ENCODE results near the gene CDR2L. TPM values are rescaled to one million over a fixed set of nuclear protein-coding genes. Genes with fewer than 3 reads are reported as not detected.

The CDR2L gene
- total and polyA plus RNA-seq, 9 donors, result 2.1 to 19.2 (median 5.2) TPM

DNA sequence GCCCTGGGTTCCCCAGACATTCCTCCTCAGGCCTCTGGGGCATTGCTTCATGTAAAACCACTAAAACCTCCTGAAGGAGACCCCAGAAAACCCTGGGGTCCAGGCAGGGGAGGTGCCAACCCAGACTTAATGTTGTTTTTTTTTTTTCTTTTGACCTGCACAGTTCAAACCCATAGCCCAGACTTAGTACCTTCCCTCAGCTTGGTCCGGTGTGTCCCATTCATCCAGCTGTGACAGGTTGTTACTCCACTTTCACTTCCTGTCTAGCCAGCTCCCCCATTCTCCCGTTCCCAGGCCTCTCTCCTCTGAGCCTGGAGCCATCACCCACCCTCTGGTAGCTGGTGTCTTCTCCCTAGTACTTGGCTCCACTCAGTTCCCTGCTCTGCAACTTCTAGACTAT is 4.8 kb downstream of the CDR2L start:
- intact Hi-C loops (cut with DNase I), result no loop called here
- TF ChIP-seq, protein P1, sequence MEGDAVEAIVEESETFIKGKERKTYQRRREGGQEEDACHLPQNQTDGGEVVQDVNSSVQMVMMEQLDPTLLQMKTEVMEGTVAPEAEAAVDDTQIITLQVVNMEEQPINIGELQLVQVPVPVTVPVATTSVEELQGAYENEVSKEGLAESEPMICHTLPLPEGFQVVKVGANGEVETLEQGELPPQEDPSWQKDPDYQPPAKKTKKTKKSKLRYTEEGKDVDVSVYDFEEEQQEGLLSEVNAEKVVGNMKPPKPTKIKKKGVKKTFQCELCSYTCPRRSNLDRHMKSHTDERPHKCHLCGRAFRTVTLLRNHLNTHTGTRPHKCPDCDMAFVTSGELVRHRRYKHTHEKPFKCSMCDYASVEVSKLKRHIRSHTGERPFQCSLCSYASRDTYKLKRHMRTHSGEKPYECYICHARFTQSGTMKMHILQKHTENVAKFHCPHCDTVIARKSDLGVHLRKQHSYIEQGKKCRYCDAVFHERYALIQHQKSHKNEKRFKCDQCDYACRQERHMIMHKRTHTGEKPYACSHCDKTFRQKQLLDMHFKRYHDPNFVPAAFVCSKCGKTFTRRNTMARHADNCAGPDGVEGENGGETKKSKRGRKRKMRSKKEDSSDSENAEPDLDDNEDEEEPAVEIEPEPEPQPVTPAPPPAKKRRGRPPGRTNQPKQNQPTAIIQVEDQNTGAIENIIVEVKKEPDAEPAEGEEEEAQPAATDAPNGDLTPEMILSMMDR (IDR thresholded peaks at IDR 0.05), result no peak
- TF ChIP-seq POLR2A (IDR thresholded peaks at IDR 0.05), result no peak
- TF ChIP-seq EP300 (IDR thresholded peaks at IDR 0.05), result no peak
- no peak for DNase-seq
- Histone ChIP-seq H3K27ac (no peak overlapping the region), H3K4me3 (no peak overlapping the region), H3K27me3 (no peaks in the 10 kb centered on the region), H3K4me1 (ENCODE audit: insufficient read depth) (peaks cover 5% of the 10 kb centered on the region), H3K9me3 (no peaks in the 10 kb centered on the region), H3K36me3 (no peaks in the 10 kb centered on the region)
- WGBS, 3 donors, result 74 to 83% (median 77%) methylated on average over 2 of the region's 2 CpGs

DNA sequence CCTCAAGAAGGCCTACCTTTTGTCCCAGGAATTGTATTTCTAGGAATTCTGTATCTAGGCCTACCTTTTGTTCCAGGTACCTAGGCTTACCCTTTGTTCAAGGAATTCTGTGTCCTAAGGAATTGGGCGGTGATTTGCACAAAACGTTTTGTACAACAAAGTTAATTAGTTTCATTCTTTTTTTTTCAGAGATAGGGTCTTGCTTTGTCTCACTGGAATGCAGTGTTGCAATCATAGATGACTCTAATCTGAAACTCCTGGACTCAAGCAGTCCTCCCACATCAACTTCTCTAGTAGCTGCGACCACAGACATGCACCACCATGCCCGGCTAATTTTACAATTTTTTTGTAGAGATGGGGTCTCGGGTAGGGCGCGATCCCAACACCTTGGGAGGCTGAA is 7.0 kb downstream of the CDR2L start:
- H3K9me3 ChIP-seq, result no peaks in the 10 kb centered on the region
- intact Hi-C loops (cut with DNase I), result no loop called here
- no peak for DNase-seq
- WGBS, 3 donors, result 53 to 67% (median 62%) methylated on average over 7 of the region's 7 CpGs
- H3K27ac ChIP-seq, result no peak overlapping the region
- no peak overlapping the region for H3K4me3 ChIP-seq
- TF ChIP-seq EP300 (IDR thresholded peaks at IDR 0.05), result no peak
- TF ChIP-seq POLR2A (IDR thresholded peaks at IDR 0.05), result no peak
- TF ChIP-seq, protein P1 (IDR thresholded peaks at IDR 0.05), result no peak
- H3K27me3 ChIP-seq, result no peaks in the 10 kb centered on the region
- H3K4me1 ChIP-seq (ENCODE audit: insufficient read depth), result no peaks in the 10 kb centered on the region
- H3K36me3 ChIP-seq, result no peaks in the 10 kb centered on the region

DNA sequence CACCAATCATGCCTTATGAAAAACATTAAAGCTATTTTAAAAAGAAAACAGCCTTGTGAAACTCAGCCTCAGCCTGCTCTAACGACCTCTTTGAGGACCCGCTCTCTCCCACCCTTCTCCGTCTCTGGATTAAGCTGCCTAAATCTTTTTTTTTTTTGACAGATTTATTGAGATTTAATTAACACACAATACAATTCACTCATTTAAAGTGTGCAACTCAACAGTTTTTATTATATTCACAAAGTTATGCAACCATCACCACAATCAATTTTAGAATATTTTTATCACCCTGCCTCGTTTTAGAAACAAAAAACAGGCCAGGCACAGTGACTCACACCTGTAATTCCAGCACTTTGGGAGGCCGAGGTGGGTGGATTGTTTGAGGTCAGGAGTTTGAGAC is 8.4 kb downstream of the CDR2L start:
- H3K4me3 ChIP-seq, result no peak overlapping the region
- WGBS, 3 donors, result 68 to 74% (median 74%) methylated on average over 5 of the region's 5 CpGs
- no peaks in the 10 kb centered on the region for H3K27me3 ChIP-seq
- H3K27ac ChIP-seq, result no peak overlapping the region
- TF ChIP-seq POLR2A (IDR thresholded peaks at IDR 0.05) (no peak), EP300 (IDR thresholded peaks at IDR 0.05) (no peak)
- TF ChIP-seq, protein P1 (IDR thresholded peaks at IDR 0.05), result no peak
- no peak for DNase-seq
- no peaks in the 10 kb centered on the region for H3K36me3 ChIP-seq
- H3K4me1 ChIP-seq (ENCODE audit: insufficient read depth), result no peaks in the 10 kb centered on the region
- H3K9me3 ChIP-seq, result no peaks in the 10 kb centered on the region
- intact Hi-C loops (cut with DNase I), result no loop called here

DNA sequence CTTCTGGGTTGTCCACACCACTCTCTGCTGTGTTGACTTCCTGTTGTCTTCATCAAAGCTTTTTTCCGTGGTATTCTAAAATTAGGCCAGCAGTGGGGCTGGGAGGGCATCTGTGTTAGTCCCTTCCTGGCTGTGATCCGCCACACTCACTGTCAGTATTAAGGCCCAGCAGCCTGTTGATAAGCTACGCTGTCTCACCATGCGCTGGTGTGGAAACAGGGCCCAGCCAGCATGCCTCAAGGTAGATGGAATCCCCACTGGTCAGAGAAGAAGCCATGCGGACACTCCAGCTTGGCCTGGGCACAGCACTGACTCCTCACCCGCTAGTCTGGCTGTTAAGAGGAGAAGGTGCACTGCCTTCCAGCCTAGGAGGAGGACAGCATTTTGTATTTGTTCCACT is 11.4 kb downstream of the CDR2L start:
- no peak for DNase-seq
- no peaks in the 10 kb centered on the region for H3K4me1 ChIP-seq (ENCODE audit: insufficient read depth)
- H3K4me3 ChIP-seq, result no peak overlapping the region
- 81 to 89% (median 81%) methylated on average over 6 of the region's 6 CpGs for WGBS, 3 donors
- no peak overlapping the region for H3K27ac ChIP-seq
- intact Hi-C loops (cut with DNase I), result no loop called here
- TF ChIP-seq, protein P1 (IDR thresholded peaks at IDR 0.05), result no peak
- TF ChIP-seq POLR2A (IDR thresholded peaks at IDR 0.05) (no peak), EP300 (IDR thresholded peaks at IDR 0.05) (no peak)
- no peaks in the 10 kb centered on the region for H3K36me3 ChIP-seq
- no peaks in the 10 kb centered on the region for H3K27me3 ChIP-seq
- H3K9me3 ChIP-seq, result no peaks in the 10 kb centered on the region

DNA sequence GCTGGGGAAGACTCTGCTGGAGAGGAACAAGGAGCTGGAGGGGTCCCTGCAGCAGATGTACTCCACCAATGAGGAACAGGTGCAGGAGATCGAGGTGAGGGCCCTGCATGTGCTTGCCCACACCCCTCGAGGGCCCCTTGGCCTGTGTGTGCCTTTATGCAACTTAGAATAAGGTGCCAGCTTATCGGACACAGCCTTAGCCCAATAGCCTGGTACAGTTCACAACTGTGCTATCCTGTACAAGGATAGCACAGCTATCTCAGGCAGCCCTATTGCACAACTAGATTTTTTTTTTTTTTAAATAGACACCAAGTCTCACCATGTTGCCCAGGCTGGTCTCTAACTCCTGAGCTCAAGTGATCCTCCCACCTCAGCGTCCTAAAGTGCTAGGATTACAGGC is 12.1 kb downstream of the CDR2L start:
- Histone ChIP-seq H3K27me3 (no peaks in the 10 kb centered on the region), H3K27ac (no peak overlapping the region), H3K4me1 (ENCODE audit: insufficient read depth) (no peaks in the 10 kb centered on the region), H3K4me3 (no peak overlapping the region), H3K36me3 (no peaks in the 10 kb centered on the region), H3K9me3 (no peaks in the 10 kb centered on the region)
- TF ChIP-seq POLR2A (IDR thresholded peaks at IDR 0.05), result no peak
- TF ChIP-seq, protein P1 (IDR thresholded peaks at IDR 0.05), result no peak
- TF ChIP-seq EP300 (IDR thresholded peaks at IDR 0.05), result no peak
- DNase-seq, result no peak
- 88 to 92% (median 91%) methylated on average over 4 of the region's 4 CpGs for WGBS, 3 donors
- intact Hi-C loops (cut with DNase I), result no loop called here

All from ovary (tissue), 9 donors.